ENCODE results near the gene PLEKHA4. TPM values are rescaled to one million over a fixed set of nuclear protein-coding genes. Genes with fewer than 3 reads are reported as not detected.
"Not testable (repeated sequence)": the region's sequence is repeated elsewhere in the genome, so short reads cannot be mapped to it uniquely, and the experiment has no call there.

PLEKHA4 gene
- polyA plus RNA-seq, 1 donor = 40.4 TPM

- no peak for DNase-seq
Observed at GRCh38 chr19:48862827-48863226, 5.6 kb downstream of the PLEKHA4 start.

GRCh38 chr19:48861313-48861712, 7.1 kb downstream of the PLEKHA4 start:
- DNase-seq = no peak

- no peak for DNase-seq
Observed at GRCh38 chr19:48859711-48860572, 8.5 kb downstream of the PLEKHA4 start.

GRCh38 chr19:48858984-48859710, 9.3 kb downstream of the PLEKHA4 start:
- DNase-seq = no peak

GRCh38 chr19:48856921-48857320, 11.5 kb downstream of the PLEKHA4 start:
- no peak for DNase-seq

GRCh38 chr19:48854103-48854502, 14.3 kb downstream of the PLEKHA4 start:
- DNase-seq = no peak

- no peak for DNase-seq
Observed at GRCh38 chr19:48853483-48853882, 14.9 kb downstream of the PLEKHA4 start.

GRCh38 chr19:48852292-48852691, 16.1 kb downstream of the PLEKHA4 start:
- DNase-seq = no peak

GRCh38 chr19:48846659-48847058, 21.8 kb downstream of the PLEKHA4 start:
- DNase-seq = not testable (repeated sequence)

GRCh38 chr19:48845384-48845783, 23.0 kb downstream of the PLEKHA4 start:
- no peak for DNase-seq

- no peak for DNase-seq
Observed at GRCh38 chr19:48844472-48844871, 23.9 kb downstream of the PLEKHA4 start.

GRCh38 chr19:48842789-48843162, 25.6 kb downstream of the PLEKHA4 start:
- DNase-seq = peak; percentile 65

- DNase-seq = no peak
Observed at GRCh38 chr19:48841571-48841970, 26.8 kb downstream of the PLEKHA4 start.

- no peak for DNase-seq
Observed at GRCh38 chr19:48841047-48841446, 27.4 kb downstream of the PLEKHA4 start.

- no peak for DNase-seq
Observed at GRCh38 chr19:48837687-48838086, 30.7 kb downstream of the PLEKHA4 start.

GRCh38 chr19:48837051-48837524, 31.3 kb downstream of the PLEKHA4 start:
- DNase-seq = peak; percentile 77

GRCh38 chr19:48836089-48837017, 32.1 kb downstream of the PLEKHA4 start, which contains the start of gene HSD17B14:
Gene HSD17B14, minus strand, starts transcription at chr19:48836491. Its CDS starts 80 bp downstream, at chr19:48836411.
- DNase-seq = peak; percentile 43

- peak; percentile 81 for DNase-seq
Observed at GRCh38 chr19:48835734-48836088, 32.7 kb downstream of the PLEKHA4 start.

GRCh38 chr19:48833977-48834376, 34.4 kb downstream of the PLEKHA4 start:
- no peak for DNase-seq

- DNase-seq = no peak
Observed at GRCh38 chr19:48833049-48833448, 35.4 kb downstream of the PLEKHA4 start.

- DNase-seq = no peak
Observed at GRCh38 chr19:48830965-48831364, 37.5 kb downstream of the PLEKHA4 start.

GRCh38 chr19:48830088-48830487, 38.3 kb downstream of the PLEKHA4 start:
- no peak for DNase-seq

Data from hindlimb muscle (tissue), 1 donor.